B cell (primary cell): ENCODE data around the gene SLC35B3. TPM values are rescaled to one million over a fixed set of nuclear protein-coding genes. Genes with fewer than 3 reads are reported as not detected.

Experiments
- ATAC-seq: fragments of 200-7000 bp; cut with Tn5 transposase; one replicate; pipeline ENCODE4 v1.10.0; 2021; ENCODE audit warnings: low read depth, mild to moderate bottlenecking, moderate number of reproducible peaks, moderate library complexity
- CTCF ChIA-PET: fragments of 350-600 bp; sonication (Branson Sonifier 250); formaldehyde crosslinking; loops from one replicate; lab custom pipeline; 2021; ENCODE audit warnings: antibody characterized with exemption, inconsistent platforms; lab: Charles Lee
- POLR2A ChIA-PET: fragments of 350-600 bp; sonication (Branson Sonifier 250); formaldehyde crosslinking; loops from one replicate; lab custom pipeline; 2021; ENCODE audit warnings: antibody characterized with exemption; lab: Charles Lee
- DNase-seq: peaks from one replicate; pipeline ENCODE4 v3.0.0; 2013
- H2AFZ ChIP-seq: 2 replicates; pipeline ENCODE4 v1.6.1; 2012; ENCODE audit warnings: mild to moderate bottlenecking, low read depth, low read length; ENCODE audit not compliant: insufficient read depth, poor library complexity, severe bottlenecking
- H3K27ac ChIP-seq, 2 donors: 1 replicate in 1 of 2; 2 replicates in 1 of 2; pipeline ENCODE4 v1.5.1; 2012 to 2013; ENCODE audit warnings: low read length in 2 of 2, mild to moderate bottlenecking in 2 of 2, moderate library complexity in 1 of 2
- H3K27me3 ChIP-seq, 4 experiments: fragments of 200-600 bp in 1 of 4; sonication (generic) in 1 of 4; replicated peaks in 1 of 4; 1 replicate in 2 of 4; 2 replicates in 2 of 4; pipeline versions ENCODE4 v1.6.1 to v1.7.0; 2013 to 2016; ENCODE audit warnings: low read length in 3 of 4, mild to moderate bottlenecking in 2 of 4, mixed read lengths in 1 of 4, moderate library complexity in 1 of 4; ENCODE audit not compliant: insufficient read depth in 4 of 4, control insufficient read depth in 3 of 4; ENCODE audit errors: control extremely low read depth in 1 of 4
- H3K36me3 ChIP-seq, 2 experiments: replicated peaks in 1 of 2; 1 replicate in 1 of 2; 2 replicates in 1 of 2; pipeline versions ENCODE4 v1.6.1 to v1.7.1; 2013; ENCODE audit warnings: low read length in 1 of 2; ENCODE audit not compliant: insufficient read depth in 2 of 2, control insufficient read depth in 1 of 2; ENCODE audit errors: control extremely low read depth in 1 of 2, extremely low read depth in 1 of 2
- H3K4me1 ChIP-seq, 2 donors: fragments of 200-600 bp in 1 of 2; sonication (generic) in 1 of 2; 1 replicate in 1 of 2; 2 replicates in 1 of 2; pipeline versions ENCODE4 v1.5.1 to v1.6.1; 2013 to 2017; ENCODE audit warnings: low read length in 2 of 2; ENCODE audit not compliant: control insufficient read depth in 2 of 2, insufficient read depth in 2 of 2
- H3K4me2 ChIP-seq: replicated peaks from 2 replicates; pipeline ENCODE3; 2012; ENCODE audit warnings: mild to moderate bottlenecking, low read depth, low read length; ENCODE audit not compliant: poor library complexity, severe bottlenecking
- H3K4me3 ChIP-seq, 5 experiments: fragments of 200-600 bp in 1 of 5; sonication (generic) in 1 of 5; 1 replicate in 3 of 5; 2 replicates in 2 of 5; pipeline versions ENCODE4 v1.5.1 to v1.7.0; 2011 to 2016; ENCODE audit warnings: low read length in 4 of 5, mild to moderate bottlenecking in 4 of 5, low read depth in 2 of 5, control low read depth in 1 of 5, moderate library complexity in 1 of 5; ENCODE audit not compliant: insufficient read depth in 1 of 5; ENCODE audit errors: control extremely low read depth in 1 of 5, extremely low read depth in 1 of 5
- H3K79me2 ChIP-seq: fragments of 200-600 bp; sonication (generic); one replicate; pipeline ENCODE4 v1.6.0; 2016; ENCODE audit warnings: low read length; ENCODE audit not compliant: control insufficient read depth, insufficient read depth
- H3K9ac ChIP-seq: fragments of 200-600 bp; sonication (generic); 2 replicates; pipeline ENCODE4 v1.6.1; 2017; ENCODE audit warnings: mild to moderate bottlenecking, low read length, moderate library complexity
- H3K9me3 ChIP-seq, 3 donors: one replicate each; pipeline versions ENCODE4 v1.6.1 to v1.7.1; 2013; ENCODE audit warnings: low read length in 2 of 3; ENCODE audit not compliant: control insufficient read depth in 2 of 3, insufficient read depth in 1 of 3; ENCODE audit errors: control extremely low read depth in 1 of 3
- H4K20me1 ChIP-seq: 2 replicates; pipeline ENCODE4 v1.6.0; 2012; ENCODE audit warnings: mild to moderate bottlenecking, low read length; ENCODE audit not compliant: insufficient read depth, control insufficient read depth, poor library complexity, severe bottlenecking
- H3K27ac Mint-ChIP-seq: one replicate; pipeline ENCODE4 v1.8.0; 2021; ENCODE audit warnings: mixed read lengths
- H3K27me3 Mint-ChIP-seq: one replicate; pipeline ENCODE4 v1.8.0; 2021; ENCODE audit warnings: mixed read lengths
- H3K4me1 Mint-ChIP-seq: one replicate; pipeline ENCODE4 v1.8.0; 2021; ENCODE audit warnings: mixed read lengths
- H3K4me3 Mint-ChIP-seq: one replicate; pipeline ENCODE4 v1.8.0; 2021; ENCODE audit warnings: mixed read lengths
- H3K9me3 Mint-ChIP-seq: one replicate; pipeline ENCODE4 v1.8.0; 2022; ENCODE audit warnings: mixed read lengths; ENCODE audit not compliant: insufficient read depth
- CTCF ChIP-seq: fragments of 200-600 bp; IDR thresholded peaks from one replicate; pipeline ENCODE4 v1.8.0; 2022; ENCODE audit warnings: antibody characterized with exemption, mild to moderate bottlenecking
- EZH2 ChIP-seq: IDR thresholded peaks from 2 replicates; pipeline ENCODE4 v1.6.1; 2012; ENCODE audit warnings: borderline replicate concordance, low read depth, mild to moderate bottlenecking, moderate library complexity, low read length; ENCODE audit not compliant: insufficient read depth, poor library complexity, severe bottlenecking
- WGBS: methylation state at CpG from one replicate; pipeline ENCODE4 v1.1.5; 2013; ENCODE audit warnings: missing lambda C conversion rate; ENCODE audit not compliant: insufficient coverage; 5-methylcytosine and 5-hydroxymethylcytosine counted together
- intact Hi-C: fragments of 100-400 bp; cut with micrococcal nuclease; formaldehyde crosslinking; loops from one replicate; pipeline ENCODE4 v1.10.0; 2022
- polyA plus RNA-seq: library from polyadenylated mRNA; depleted of rRNA; stranded (reverse); fragments of >200 nt; gene quantifications from 2 replicates; pipeline ENCODE4 v1.2.3, GENCODE V29; 2012
- total RNA-seq, 2 donors: library from RNA; stranded (reverse); fragments of 120-200 nt in 1 of 2; gene quantifications; 1 replicate in 1 of 2; 2 replicates in 1 of 2; pipeline versions ENCODE4 v1.2.3 to v1.2.4, GENCODE V29; 2013 to 2022

SLC35B3 gene
- total and polyA plus RNA-seq, 2 donors (not counting 1 experiment from before 2014, with no cell fraction given), result 9.5 to 17.1 TPM

GRCh38 chr6:8392569-8392968, 42.8 kb downstream of the SLC35B3 start:
- Histone ChIP-seq H3K27ac (no peak overlapping the region), H3K27me3 (no peaks in the 10 kb centered on the region), H3K79me2 (no peaks in the 10 kb centered on the region), H3K4me3 (no peak overlapping the region), H3K4me1 (no peaks in the 10 kb centered on the region), H3K4me2 (no peak overlapping the region), H2AFZ (no peak overlapping the region), H3K9ac (no peak overlapping the region), H4K20me1 (no peaks in the 10 kb centered on the region), H3K36me3 (no peaks in the 10 kb centered on the region), H3K9me3 (no peaks in the 10 kb centered on the region)
- Mint-ChIP-seq H3K27me3 (peaks cover 4% of the 10 kb centered on the region), H3K4me3 (no peak overlapping the region), H3K4me1 (peaks cover 4% of the 10 kb centered on the region), H3K27ac (no peak overlapping the region), H3K9me3 (no peaks in the 10 kb centered on the region)
- no peak for ATAC-seq
- no peak for DNase-seq
- intact Hi-C loops, result no loop called here
- WGBS, result no CpG with 5 or more reads among the region's 2 CpGs
- TF ChIP-seq EZH2 (no peak), CTCF (no peak)
- POLR2A ChIA-PET, result no interaction called here
- CTCF ChIA-PET, result no interaction called here

GRCh38 chr6:8391934-8392333, 43.4 kb downstream of the SLC35B3 start:
- Histone ChIP-seq H3K27ac (no peak overlapping the region), H3K9me3 (no peaks in the 10 kb centered on the region), H3K4me2 (no peak overlapping the region), H3K27me3 (no peaks in the 10 kb centered on the region), H3K4me3 (no peak overlapping the region), H3K9ac (no peak overlapping the region), H3K79me2 (no peaks in the 10 kb centered on the region), H3K4me1 (no peaks in the 10 kb centered on the region), H3K36me3 (no peaks in the 10 kb centered on the region), H2AFZ (no peak overlapping the region), H4K20me1 (no peaks in the 10 kb centered on the region)
- Mint-ChIP-seq H3K27me3 (peaks cover 4% of the 10 kb centered on the region), H3K9me3 (no peaks in the 10 kb centered on the region), H3K4me1 (peaks cover 4% of the 10 kb centered on the region), H3K4me3 (no peak overlapping the region), H3K27ac (no peak overlapping the region)
- TF ChIP-seq EZH2 (no peak), CTCF (no peak)
- DNase-seq, result no peak
- POLR2A ChIA-PET, result no interaction called here
- intact Hi-C loops, result no loop called here
- ATAC-seq, result no peak
- CTCF ChIA-PET, result no interaction called here
